WTC11 (cell line): ENCODE measurements around the gene GALNT17.

Experiments
- CTCF ChIP-seq: fragments of 200-600 bp; IDR thresholded peaks from 2 replicates; pipeline ENCODE4 v1.8.0; 2022; ENCODE audit warnings: antibody characterized with exemption
- FOXP1 ChIP-seq: sonication (generic); formaldehyde crosslinking; IDR thresholded peaks from 2 replicates; pipeline ENCODE4 v1.8.0; 2022; ENCODE audit warnings: missing genetic modification reagents, mild to moderate bottlenecking, moderate library complexity, borderline replicate concordance
- IRF2 ChIP-seq: sonication (generic); formaldehyde crosslinking; IDR thresholded peaks from 2 replicates; pipeline ENCODE4 v1.8.0; 2022; ENCODE audit warnings: low read depth, missing genetic modification reagents, borderline replicate concordance
- MAX ChIP-seq: sonication (generic); formaldehyde crosslinking; IDR thresholded peaks from 2 replicates; pipeline ENCODE4 v1.8.0; 2022; ENCODE audit warnings: mild to moderate bottlenecking, missing genetic modification reagents
- ZNF423 ChIP-seq: fragments of 250-450 bp; sonication (Bioruptor Pico); IDR thresholded peaks from 2 replicates; pipeline ENCODE4 v2.1.2; 2022; ENCODE audit warnings: mild to moderate bottlenecking, moderate library complexity
- ZSCAN18 ChIP-seq: fragments of 250-450 bp; sonication (Bioruptor Pico); IDR thresholded peaks from 2 replicates; pipeline ENCODE4 v2.1.2; 2022; ENCODE audit warnings: mild to moderate bottlenecking, moderate library complexity

GRCh38 chr7:71495828-71496227 is 363.9 kb downstream of the GALNT17 start:
- no peak for TF ChIP-seq CTCF
- no peak for TF ChIP-seq ZSCAN18 (CRISPR knock-in tag)
- no peak for TF ChIP-seq IRF2
- TF ChIP-seq ZNF423 (CRISPR knock-in tag): no peak
- no peak for TF ChIP-seq MAX
- no peak for TF ChIP-seq FOXP1
